GM10248 (cell line): ENCODE data around the gene MCM10.

Source experiments
- CTCF ChIA-PET: fragments of 300-600 bp; sonication (Branson Sonifier 250); formaldehyde crosslinking; extraction: SDS; loops from one replicate; lab custom pipeline; 2021; ENCODE audit warnings: antibody characterized with exemption; lab: Yijun Ruan, JAX
- POLR2A ChIA-PET: fragments of 350-650 bp; sonication (Branson Sonifier 250); formaldehyde crosslinking; extraction: SDS; loops from one replicate; lab custom pipeline; 2020; ENCODE audit warnings: antibody characterized with exemption; lab: Yijun Ruan, JAX
- DNase-seq: peaks from one replicate; pipeline ENCODE4 v3.0.0; 2012; ENCODE audit errors: extremely low spot score
- CTCF ChIP-seq: IDR thresholded peaks from 2 replicates; pipeline ENCODE4 v1.5.1; 2012; ENCODE audit warnings: mild to moderate bottlenecking, low read depth; ENCODE audit errors: extremely low read depth, missing control alignments, control extremely low read depth

MCM10 gene

GRCh38 chr10:13206091-13206490, 44.7 kb downstream of the MCM10 start:
- CTCF ChIA-PET = interaction anchor here (0.9 to 4.9 kb wide), 6 partner anchors 9 to 1012 kb away, joined by 3 to 34 read pairs (median 4); no protein-coding TSS in a partner anchor
- TF ChIP-seq CTCF = no peak
- POLR2A ChIA-PET = no interaction called here
- no peak for DNase-seq

GRCh38 chr10:13206546-13207443, 45.4 kb downstream of the MCM10 start:
- TF ChIP-seq CTCF = peak; percentile 31
- CTCF ChIA-PET = interaction anchor here (0.9 to 4.9 kb wide), 10 partner anchors 7 to 1013 kb away, joined by 3 to 34 read pairs (median 4); partner anchors contain the start of gene MCM10
- POLR2A ChIA-PET = no interaction called here
- no peak for DNase-seq

- TF ChIP-seq CTCF = no peak
- ChIA-PET POLR2A (no interaction called here), CTCF (no interaction called here)
- no peak for DNase-seq
These were observed 51.8 kb downstream of the MCM10 start for GRCh38 chr10:13213163-13213562.

GRCh38 chr10:13218878-13219277, 57.5 kb downstream of the MCM10 start:
- no peak for TF ChIP-seq CTCF
- DNase-seq = no peak
- POLR2A ChIA-PET = no interaction called here
- CTCF ChIA-PET = interaction anchor here (2.4 kb wide), 1 partner anchor 84 kb away, joined by 9 read pairs; no protein-coding TSS in a partner anchor

GRCh38 chr10:13219685-13220670, 58.6 kb downstream of the MCM10 start:
- TF ChIP-seq CTCF = peak; percentile 19
- ChIA-PET CTCF (interaction anchor here (1.0 to 2.4 kb wide), 3 partner anchors 9 to 83 kb away, joined by 3 to 9 read pairs (median 4); no protein-coding TSS in a partner anchor), POLR2A (no interaction called here)
- peak; percentile 59 for DNase-seq

GRCh38 chr10:13221572-13221971, 60.2 kb downstream of the MCM10 start:
- ChIA-PET CTCF (interaction anchor here (1.6 kb wide), 1 partner anchor 8 kb away, joined by 4 read pairs; no protein-coding TSS in a partner anchor), POLR2A (no interaction called here)
- no peak for DNase-seq
- TF ChIP-seq CTCF = no peak
